Breast epithelium (tissue), 3 donors: Measurements from ENCODE around the gene PIN1.

Experiments
- POLR2A ChIP-seq: fragments of 450-650 bp; IDR thresholded peaks from one replicate; pipeline ENCODE4 v1.6.1; 2016; ENCODE audit warnings: antibody characterized with exemption, mild to moderate bottlenecking, moderate library complexity
- POLR2AphosphoS5 ChIP-seq, 3 donors: sonication (generic); formaldehyde crosslinking; IDR thresholded peaks; one replicate each; pipeline ENCODE4 v1.6.1; 2017; ENCODE audit warnings: antibody characterized with exemption in 3 of 3
- TF ChIP-seq, protein P1 (sequence below), 3 donors: fragments of 450-650 bp; IDR thresholded peaks; one replicate each; pipeline ENCODE4 v1.5.1; 2016 to 2017; ENCODE audit warnings: antibody characterized with exemption in 3 of 3, mild to moderate bottlenecking in 3 of 3, moderate library complexity in 3 of 3

DNA sequence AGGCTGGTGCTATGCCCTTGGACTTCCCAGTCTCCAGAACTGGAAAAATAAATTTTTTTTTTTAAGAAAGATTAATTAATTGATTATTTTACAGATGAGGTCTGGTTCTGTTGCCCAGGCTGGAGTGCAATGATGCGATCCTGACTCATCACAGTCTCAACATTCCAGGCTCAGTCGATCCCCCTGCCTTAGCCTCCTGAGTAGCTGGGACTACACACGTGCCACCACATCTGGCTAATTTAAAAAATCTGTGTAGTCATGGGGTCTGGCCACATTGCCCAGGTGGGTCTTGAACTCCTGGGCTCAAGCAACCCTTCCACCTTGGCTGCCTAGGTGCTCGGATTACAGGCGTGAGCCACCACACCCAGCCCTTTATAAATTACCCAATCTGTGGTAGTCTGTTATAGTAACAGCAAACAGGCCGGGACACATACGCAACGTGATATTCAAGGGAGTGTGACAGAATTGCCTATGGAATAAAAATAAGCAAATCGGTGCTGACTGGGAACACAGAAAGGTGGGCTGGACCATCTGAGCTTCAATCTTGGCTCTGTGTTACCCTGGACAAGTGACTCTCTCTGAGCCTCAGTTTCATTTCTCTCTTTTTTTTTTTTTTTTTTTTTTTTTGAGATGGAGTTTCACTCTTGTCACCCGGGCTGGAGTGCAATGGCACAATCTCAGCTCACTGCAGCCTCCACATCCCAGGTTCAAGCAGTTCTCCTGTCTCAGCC, 42.8 kb downstream of the PIN1 start:
- TF ChIP-seq POLR2A (no peak), POLR2AphosphoS5 (IDR thresholded peaks at IDR 0.05) (no peak)
- TF ChIP-seq, protein P1, sequence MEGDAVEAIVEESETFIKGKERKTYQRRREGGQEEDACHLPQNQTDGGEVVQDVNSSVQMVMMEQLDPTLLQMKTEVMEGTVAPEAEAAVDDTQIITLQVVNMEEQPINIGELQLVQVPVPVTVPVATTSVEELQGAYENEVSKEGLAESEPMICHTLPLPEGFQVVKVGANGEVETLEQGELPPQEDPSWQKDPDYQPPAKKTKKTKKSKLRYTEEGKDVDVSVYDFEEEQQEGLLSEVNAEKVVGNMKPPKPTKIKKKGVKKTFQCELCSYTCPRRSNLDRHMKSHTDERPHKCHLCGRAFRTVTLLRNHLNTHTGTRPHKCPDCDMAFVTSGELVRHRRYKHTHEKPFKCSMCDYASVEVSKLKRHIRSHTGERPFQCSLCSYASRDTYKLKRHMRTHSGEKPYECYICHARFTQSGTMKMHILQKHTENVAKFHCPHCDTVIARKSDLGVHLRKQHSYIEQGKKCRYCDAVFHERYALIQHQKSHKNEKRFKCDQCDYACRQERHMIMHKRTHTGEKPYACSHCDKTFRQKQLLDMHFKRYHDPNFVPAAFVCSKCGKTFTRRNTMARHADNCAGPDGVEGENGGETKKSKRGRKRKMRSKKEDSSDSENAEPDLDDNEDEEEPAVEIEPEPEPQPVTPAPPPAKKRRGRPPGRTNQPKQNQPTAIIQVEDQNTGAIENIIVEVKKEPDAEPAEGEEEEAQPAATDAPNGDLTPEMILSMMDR (IDR thresholded peaks at IDR 0.05): no peak
